GM18870 (cell line): Measurements from ENCODE around the gene CCNB1.
"Not testable (repeated sequence)": the region's sequence is repeated elsewhere in the genome, so short reads cannot be mapped to it uniquely, and the experiment has no call there.

Experiments used
- ATAC-seq: cut with Tn5 transposase; IDR thresholded peaks from one replicate; pipeline ENCODE4 v1.9.1; 2021; ENCODE audit warnings: moderate library complexity; ENCODE audit not compliant: unreplicated experiment

Gene CCNB1

GRCh38 chr5:69181659-69182293 is 14.8 kb downstream of the CCNB1 start:
- ATAC-seq = not testable (repeated sequence)

GRCh38 chr5:69184621-69185020 is 17.7 kb downstream of the CCNB1 start:
- no peak for ATAC-seq

GRCh38 chr5:69187342-69187741 is 20.4 kb downstream of the CCNB1 start:
- no peak for ATAC-seq

- ATAC-seq = no peak
These were observed 21.8 kb downstream of the CCNB1 start for GRCh38 chr5:69188811-69189161.

- ATAC-seq = peak; percentile 81
These were observed 22.5 kb downstream of the CCNB1 start, which contains the start of gene CENPH for GRCh38 chr5:69189162-69190086. TSS of gene CENPH (plus strand) at chr5:69189583. CDS start at chr5:69189635, 52 bp downstream.

GRCh38 chr5:69202497-69202896 is 35.5 kb downstream of the CCNB1 start:
- no peak for ATAC-seq

- ATAC-seq = no peak
These were observed 39.7 kb downstream of the CCNB1 start for GRCh38 chr5:69206528-69207190.

- ATAC-seq = no peak
These were observed 42.7 kb downstream of the CCNB1 start for GRCh38 chr5:69209602-69210001.

GRCh38 chr5:69211200-69211599 is 44.2 kb downstream of the CCNB1 start:
- no peak for ATAC-seq

GRCh38 chr5:69212022-69212421 is 45.1 kb downstream of the CCNB1 start:
- no peak for ATAC-seq

- ATAC-seq = no peak
These were observed 46.7 kb downstream of the CCNB1 start for GRCh38 chr5:69213513-69214215.

- no peak for ATAC-seq
These were observed 50.2 kb downstream of the CCNB1 start for GRCh38 chr5:69217151-69217511.

GRCh38 chr5:69217548-69218526 is 50.9 kb downstream of the CCNB1 start:
- ATAC-seq = peak; percentile 75

GRCh38 chr5:69219939-69220338 is 53.0 kb downstream of the CCNB1 start:
- ATAC-seq = no peak

GRCh38 chr5:69220371-69220770 is 53.4 kb downstream of the CCNB1 start:
- not testable (repeated sequence) for ATAC-seq

GRCh38 chr5:69220833-69221232 is 53.9 kb downstream of the CCNB1 start:
- not testable (repeated sequence) for ATAC-seq

GRCh38 chr5:69224520-69224919 is 57.6 kb downstream of the CCNB1 start:
- ATAC-seq = no peak

GRCh38 chr5:69225860-69226259 is 58.9 kb downstream of the CCNB1 start:
- ATAC-seq = no peak
